HG03439 (cell line): ENCODE results near the gene UBAC2.

Experiments
- ATAC-seq: cut with Tn5 transposase; IDR thresholded peaks from one replicate; pipeline ENCODE4 v1.9.1; 2021; ENCODE audit warnings: mild to moderate bottlenecking, moderate library complexity; ENCODE audit not compliant: unreplicated experiment

Gene UBAC2

DNA sequence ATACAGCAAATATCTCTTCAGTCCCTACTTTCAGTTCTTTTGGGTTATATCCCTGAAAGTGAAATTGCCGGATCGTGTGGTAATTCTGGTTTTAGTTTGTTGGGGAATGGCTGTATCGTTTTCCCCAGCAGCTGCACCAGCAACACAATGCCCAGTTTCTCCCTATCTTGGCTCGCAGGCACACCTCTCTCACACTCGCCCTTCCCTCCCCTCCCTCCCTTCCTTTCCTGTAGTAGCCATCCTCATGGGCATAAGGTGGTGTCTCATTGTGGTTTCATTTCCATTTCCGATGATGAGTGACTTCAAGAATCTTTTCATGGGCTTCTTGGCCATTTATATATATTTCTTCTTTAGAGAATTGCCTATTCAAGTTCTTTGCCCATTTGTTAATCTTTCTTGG, 66.2 kb downstream of the UBAC2 start:
- ATAC-seq: no peak

DNA sequence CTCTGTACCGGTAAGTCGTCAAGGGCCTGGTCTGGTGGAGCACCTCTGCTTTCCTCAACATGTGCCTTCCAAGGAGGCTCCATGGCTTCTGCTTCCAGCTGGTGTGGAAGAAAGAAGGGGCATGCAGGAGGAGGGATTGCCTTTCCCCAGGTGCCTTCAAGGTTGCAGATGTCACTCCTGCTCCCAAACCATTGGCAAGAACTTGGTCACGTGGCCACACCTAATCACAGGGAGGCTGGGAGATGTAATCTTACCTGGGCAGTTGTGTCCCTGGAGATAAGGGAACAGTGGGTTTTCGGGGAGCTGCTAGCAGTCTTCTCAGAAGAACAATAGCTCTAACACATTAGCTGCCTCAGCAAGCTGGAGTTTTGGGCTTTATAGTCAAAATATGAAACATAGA, 67.3 kb downstream of the UBAC2 start:
- ATAC-seq: no peak

DNA sequence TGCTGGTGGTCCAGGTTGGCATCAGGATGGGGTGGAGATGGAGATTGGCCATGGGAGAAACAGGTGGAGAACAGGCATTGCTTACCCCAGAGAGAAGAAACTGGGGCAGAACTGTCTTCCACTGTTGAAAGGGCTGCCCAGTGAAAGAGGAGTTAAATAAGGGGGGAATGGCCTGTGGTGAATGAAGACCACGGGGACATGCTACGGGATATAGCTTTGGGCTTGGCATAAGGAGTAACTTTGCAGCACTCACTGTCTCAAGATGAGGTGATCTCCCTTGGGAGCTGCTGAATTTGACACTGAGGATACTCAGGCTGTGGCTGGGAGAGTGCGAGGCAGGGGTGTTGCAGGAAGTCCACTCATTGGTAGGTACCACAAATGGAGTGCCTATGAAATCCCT, 68.2 kb downstream of the UBAC2 start:
- ATAC-seq: no peak

DNA sequence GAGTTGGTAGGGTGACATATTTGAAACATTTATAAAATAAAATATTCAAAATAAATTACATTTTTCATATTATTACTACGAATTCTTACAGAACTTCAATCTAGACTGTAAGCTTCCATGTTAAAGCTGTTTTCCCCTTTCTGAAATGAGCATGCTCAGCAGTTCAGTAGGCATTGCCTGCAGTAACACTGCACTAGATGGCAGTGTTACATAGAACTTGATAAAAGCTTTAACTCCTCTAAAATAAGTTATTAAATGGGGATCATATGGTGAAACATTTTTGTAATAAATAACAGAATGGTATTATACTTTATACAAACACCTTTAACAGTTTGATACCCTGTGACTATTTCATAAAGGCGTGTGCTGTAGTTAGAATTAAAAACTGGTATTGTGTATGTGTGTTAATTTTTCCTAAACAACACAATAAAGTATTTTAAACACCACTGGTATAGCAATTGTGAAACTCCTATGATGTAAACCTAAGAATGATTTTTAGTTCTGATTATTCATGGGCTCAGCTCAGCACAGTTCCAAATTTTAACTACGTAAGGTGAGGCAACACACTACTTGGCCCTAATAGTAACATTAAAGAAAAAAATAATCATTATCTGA, 69.1 kb downstream of the UBAC2 start:
- ATAC-seq: peak; percentile 76

DNA sequence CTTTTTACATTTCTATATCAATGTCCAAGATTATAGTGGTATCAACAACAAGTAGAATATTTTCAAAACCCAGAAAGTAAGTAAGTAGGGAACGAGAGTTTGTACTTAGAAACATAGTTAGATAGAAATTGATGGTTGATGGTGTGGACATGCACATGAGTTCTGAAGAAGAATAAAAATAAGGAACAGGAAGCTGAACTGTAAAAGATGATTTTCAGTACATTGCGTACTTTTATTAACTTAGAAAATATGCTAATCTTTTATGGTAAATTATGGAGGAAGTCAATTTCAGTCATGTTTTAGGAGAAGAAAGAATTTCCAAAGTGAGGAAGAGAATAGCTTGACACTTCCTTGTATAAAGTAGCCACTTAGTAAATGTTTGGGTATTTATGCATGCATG, 69.9 kb downstream of the UBAC2 start:
- ATAC-seq: no peak

DNA sequence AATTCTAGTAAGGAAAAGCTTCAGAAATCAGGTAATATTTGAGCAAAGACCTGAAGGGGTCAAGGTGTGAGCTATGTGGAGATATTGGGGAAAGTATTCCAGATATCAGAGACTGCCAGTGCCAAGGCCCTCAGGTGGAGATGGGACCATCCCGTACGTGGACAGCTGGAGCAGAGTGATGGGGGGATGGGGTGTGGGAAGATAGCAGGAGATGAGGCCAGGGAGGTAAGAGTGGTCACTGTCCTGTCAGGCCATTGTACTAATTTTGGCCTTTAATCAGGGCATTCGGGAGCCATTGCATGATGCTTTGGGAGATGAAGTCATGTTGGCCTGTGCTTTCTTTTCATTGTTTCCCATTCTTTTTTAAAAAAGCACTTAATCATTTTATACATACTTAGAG, 70.6 kb downstream of the UBAC2 start:
- ATAC-seq: no peak

DNA sequence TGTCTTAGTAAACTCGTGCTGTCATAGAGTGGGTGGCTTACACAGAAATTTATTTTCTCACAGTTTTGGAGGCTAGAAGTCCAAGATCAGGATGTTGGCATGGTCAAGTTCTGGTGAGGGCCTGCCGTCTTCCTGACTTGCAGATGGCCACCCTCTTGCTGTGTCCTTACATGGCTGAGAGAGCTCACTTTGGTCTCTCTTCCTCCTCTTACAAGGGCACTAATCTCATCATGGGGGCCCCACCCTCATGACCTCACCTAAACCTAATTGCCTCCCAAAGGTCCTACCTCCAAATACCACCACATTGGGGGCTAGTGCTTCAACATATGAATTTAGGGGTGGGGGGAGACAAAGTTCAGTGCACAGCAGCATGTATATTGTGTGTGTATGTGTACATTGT, 71.8 kb downstream of the UBAC2 start:
- no peak for ATAC-seq

DNA sequence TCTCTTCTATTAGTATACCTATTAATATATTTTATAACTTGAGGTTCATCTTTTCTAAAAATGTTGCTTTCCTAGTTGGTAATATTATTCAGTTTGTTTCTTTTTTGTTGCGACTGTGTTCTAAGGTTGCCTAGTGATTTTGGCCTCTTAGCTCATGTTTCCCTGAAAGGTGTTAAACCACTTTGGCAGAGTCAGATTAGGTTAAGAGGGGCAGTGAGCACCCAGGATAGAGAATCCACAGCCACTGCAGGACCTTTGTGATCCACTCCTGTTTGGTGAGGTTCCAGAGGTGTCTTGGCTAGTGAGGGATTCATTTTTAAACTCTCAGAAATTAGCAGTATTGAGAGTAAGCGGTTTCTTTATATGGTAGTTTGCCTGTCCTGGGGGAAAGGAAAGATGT, 72.5 kb downstream of the UBAC2 start:
- no peak for ATAC-seq

DNA sequence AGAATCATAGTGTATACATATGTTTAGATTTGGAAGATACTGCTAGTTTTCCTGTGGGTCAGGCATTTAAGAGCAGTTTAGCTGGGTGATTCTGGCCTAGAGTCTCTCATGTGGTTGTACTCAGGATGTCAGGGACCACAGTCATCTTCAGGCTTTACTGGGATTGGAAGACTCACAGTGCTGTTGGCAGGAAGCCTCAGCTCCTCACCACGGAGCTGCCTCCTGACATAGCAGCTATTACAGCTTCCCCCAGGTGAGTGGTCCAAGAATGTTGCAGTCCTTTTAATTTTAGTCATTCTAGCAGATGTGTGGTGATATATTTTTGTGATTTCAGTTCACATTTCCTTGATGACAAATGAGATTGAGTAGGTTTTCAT, 74.4 kb downstream of the UBAC2 start:
- ATAC-seq: no peak

DNA sequence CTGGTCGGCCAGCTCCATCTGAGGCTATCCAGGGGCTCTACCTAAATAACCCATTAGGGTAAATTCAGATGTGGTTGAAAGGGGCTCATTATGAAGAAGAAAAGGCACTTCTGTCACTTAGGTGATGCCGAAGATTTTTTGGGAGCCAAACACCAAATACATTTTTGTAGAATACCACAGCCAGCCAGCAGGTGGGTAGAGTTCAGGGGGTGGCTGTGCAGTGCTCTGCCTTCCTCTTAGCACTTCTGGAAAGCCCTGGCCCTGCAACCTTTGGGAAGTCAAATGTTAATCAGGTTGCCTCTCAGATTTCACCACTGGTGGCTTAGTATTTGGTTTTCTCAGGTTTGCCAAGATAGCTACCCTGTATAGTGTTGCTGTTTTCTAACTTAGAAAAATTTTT, 76.1 kb downstream of the UBAC2 start:
- ATAC-seq: no peak

DNA sequence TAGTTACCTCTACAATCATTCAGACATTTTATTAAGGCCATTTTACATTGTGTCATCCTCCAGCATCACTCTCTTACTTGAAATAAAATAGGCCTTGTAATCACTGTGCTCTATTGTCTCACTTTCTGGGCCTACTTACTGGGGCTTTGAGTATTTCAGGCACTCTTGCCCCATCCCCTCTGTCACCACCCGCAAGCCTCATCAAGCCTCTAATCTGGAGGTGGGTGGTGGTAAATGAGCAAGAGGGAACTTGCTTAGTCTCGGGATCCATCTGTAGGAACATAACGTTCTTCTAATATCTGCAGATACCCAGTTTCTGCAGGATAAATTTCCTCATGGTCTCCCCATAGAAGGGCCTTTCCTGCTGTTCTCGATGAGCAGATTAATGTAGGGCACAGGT, 77.0 kb downstream of the UBAC2 start:
- no peak for ATAC-seq

DNA sequence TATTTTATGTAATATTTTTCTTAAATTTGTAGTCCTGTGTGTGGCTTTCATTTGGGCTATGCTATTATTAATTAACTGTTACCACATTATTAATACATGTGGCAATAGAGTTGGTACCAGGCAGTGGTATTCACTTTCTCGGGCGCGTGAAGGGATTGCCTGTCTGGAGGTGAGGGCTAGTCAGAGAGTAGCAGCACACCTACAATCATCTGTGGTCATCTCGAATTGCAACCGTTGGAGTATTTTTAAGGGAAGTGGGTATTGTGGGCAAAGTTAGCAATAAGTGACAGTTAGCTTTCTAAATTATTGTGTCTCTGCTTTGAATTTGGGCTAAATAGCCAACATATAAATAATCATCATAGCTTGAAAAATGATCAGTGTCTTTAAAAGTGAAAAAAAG, 77.5 kb downstream of the UBAC2 start:
- ATAC-seq: no peak

DNA sequence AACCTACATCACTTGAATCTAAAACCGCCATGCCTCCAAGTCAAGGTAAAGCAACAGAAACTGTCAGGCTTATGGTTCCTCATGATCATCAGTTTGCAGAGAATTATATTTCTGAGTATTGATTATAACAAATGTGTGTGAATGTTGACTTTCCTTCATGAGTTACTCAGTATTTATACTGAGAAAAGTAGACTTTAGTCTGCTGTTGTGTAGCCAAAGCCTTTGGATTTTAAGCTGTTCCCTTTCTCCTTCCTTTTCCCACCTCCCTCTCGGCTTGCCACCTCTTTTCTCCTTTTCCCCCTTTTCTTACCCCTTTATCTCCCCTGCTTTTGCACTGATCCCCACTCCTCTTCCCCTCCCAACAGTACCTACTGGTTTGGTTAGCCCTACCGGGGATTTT, 78.2 kb downstream of the UBAC2 start:
- ATAC-seq: no peak

DNA sequence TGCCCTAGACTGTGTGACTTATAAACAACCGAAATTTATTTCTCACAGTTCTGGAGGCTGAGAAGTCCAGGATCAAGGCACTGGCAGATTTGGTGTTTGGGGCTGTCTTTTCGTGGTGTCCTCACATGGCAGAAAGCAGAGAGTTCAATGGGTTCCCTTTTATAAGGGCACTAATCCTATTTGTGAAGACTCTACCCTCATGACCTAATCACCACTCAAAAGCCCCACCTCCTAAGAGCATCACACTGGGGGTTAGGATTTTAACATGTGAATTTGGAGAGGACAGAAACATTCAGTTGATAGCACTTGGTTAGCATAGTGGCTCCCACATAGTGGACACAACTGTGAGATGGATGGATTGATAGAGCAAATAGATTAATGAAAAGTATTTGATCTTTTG, 79.0 kb downstream of the UBAC2 start:
- no peak for ATAC-seq

DNA sequence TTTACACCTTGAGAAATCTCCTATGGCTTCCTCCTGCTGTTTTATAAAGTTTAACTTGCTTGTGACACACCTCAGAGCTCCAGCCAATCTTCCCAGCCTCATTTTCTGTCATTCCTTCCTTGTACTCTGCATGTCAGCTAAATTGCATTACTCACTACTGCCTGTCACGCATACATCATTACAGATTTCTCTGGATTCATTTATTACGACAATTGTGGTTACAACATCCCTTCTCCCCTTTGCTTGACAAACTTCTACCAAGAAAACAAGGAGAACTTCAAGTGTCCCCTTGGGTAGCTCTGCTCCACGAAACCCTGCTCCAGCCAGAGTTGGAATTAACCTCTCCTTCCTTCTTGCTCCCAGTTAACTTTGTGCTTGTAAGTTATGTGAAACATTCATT, 79.5 kb downstream of the UBAC2 start:
- ATAC-seq: no peak

DNA sequence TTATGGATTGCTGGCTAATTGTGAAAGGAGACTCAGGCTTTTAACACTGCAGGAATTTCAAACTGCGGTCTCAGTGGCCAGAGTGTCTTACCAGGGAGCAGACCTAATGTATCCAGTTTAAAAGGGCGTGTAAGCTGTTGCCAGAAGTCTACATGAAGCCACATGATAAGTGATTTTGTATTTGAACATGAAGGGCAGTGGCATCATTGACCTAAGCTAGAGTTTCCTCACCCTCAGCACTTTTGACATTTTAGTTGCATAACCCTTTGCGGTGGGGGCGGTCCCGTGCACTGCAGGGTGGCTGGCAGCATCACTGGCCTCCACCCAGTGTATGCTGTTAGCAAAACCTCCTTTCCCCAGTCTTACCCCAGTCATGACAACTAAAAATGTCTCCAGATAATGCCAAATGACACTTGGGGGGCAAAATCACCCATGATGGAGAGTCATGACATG, 81.2 kb downstream of the UBAC2 start:
- ATAC-seq: peak; percentile 72

DNA sequence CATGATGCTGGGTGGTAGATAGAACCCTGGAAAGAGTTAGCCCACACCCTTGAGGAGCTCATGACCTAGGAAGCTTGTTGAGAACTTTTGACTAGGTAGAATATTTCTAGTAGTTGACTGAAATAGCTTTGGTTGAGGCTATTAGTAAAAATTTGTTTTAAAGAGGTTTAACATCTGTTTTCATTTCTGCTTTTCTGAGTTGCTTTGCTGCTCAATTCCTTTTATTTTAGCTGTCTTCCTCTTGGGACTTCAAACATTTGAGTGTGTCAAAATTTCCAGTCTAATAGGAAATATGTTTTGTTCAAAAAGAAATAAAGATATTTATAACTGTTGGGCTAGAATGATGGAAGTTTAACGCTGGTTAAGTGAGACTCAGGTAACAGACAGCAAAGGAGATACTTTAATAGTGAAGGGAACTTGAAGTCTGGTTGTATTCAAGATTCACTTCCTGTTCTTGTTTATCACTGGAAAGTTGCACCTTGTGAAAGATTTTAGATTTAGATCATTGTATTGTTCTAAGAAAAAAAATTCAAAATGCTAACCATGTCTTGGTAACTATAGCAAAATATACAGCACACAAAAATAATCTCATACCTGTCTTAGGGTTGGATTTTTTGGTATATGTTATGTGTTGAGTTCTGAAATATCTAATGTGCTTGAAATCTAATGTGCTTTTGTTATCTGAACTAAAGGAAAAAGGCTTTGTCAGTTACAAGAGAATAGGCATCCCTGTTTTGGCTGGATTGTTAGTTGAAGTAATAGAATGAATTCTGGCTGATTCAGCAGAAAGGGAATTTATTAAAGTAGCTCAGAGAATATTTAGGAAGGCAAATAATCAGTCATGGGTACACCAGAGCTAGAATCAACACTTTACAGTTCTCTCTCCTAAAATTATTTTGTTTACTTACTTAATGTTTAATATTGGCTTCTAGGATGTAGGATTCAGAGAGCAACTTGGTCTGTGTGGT, 81.9 kb downstream of the UBAC2 start:
- peak; percentile 58 for ATAC-seq

DNA sequence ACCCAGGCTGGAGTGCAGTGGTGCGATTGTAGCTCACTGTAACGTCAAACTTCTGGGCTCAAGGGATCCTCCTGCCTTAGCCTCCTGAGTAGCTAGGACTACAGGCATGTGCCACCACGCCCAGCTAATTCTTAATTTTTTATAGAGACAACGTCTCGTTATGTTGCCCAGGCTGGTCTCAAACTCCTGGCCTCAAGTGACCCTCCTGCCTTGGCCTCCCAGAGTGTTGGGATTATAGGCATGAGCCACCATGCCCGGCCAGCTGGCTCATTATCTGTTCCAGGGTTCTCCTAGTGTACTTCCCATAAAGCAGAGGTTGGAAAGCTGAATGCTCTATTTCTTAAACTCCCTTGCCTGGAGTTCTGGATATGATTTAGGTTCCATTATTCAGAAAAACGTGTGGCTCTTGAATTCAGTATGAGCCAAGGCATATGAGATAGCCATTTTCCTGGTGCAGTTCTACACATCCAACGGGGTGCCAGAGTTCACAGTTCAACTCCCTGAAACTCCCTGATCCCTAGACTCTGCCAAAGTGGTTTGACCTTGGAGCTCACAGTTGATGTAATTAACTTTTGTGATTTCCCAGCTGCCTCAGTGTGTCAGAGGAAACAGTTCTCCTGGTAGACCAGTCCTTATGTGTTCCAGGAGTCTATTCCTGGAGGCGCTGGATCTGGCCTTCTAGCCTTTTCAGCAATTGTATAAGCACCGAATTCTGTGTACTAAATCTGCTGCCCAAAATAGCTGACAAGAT, 85.0 kb downstream of the UBAC2 start:
- ATAC-seq: no peak

DNA sequence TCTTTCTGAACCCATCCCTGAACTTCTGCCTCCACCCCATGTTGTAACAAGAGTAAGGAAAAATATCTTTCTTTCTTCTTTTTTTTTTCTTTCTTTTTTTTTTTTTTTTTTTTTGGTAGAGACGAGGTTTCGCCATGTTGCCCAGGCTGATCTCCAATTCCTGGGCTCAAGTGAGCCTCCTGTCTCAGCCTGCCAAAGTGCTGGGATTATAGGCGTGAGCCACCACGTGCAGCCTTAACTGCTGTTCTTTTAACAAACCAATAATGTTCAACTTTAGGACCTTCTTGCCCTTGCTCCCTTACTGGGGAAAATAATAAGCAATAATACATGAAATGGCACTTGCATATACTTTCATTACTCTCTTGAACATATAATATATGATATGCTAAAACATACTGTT, 86.9 kb downstream of the UBAC2 start:
- no peak for ATAC-seq

DNA sequence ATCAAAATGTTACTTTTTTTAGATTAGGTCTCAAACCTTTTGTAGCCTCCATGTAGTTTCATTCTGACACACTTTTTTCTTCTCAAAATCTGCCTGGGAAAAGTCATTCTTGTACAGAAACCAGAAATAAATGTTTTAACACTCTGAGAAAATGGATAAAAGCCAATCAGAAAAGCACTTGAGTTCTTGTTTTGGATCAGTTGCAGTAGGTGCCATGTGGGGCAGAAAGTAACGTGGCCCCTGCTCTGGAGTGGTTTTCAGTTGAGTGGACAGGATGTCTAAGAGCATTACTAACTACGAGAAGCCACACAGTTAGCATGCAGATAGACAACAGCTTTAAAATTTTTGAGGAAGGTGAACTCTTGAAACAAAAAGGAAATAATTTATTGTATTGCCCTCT, 87.4 kb downstream of the UBAC2 start:
- peak; percentile 76 for ATAC-seq

DNA sequence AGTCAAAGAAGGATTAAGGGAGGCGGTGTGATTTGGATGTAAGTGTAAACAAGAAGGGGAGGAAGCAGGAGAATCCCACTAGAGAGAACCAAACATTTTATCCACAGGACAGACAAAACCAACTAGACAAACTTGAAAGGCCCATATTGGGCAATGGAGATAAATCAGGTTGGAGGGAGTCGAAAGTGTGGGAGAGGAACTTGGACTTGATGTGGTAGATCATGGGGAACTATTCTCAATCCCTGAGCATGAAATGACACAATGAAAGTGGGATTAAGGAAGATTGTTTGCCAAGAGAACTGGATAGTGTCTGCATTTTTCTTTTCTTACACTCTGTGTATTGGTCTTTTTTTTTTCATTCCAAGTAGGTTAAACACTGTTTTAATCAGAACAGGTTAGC, 88.6 kb downstream of the UBAC2 start:
- ATAC-seq: no peak
